ENCODE results near the gene NME3.

GRCh38 chr16:1765826-1766225 is 5.5 kb downstream of the NME3 start:
- TF ChIP-seq GATA3 (IDR thresholded peaks at IDR 0.05; ENCODE audit: low read depth, low read length) (no peak), GATA2 (IDR thresholded peaks at IDR 0.05; ENCODE audit: low read depth, low read length) (no peak)
